ENCODE measurements around the gene HPS1.
A peak's percentile ranks its signal among the peaks of the same experiment; 100 is the strongest.

The HPS1 gene

GRCh38 chr10:98463976-98464754 is 17.4 kb upstream of the HPS1 start:
- DNase-seq (ENCODE audit: low spot score), result no peak

- no peak for DNase-seq (ENCODE audit: low spot score)
Observed at GRCh38 chr10:98463016-98463415, 16.3 kb upstream of the HPS1 start.

GRCh38 chr10:98461500-98461842 is 14.7 kb upstream of the HPS1 start:
- DNase-seq (ENCODE audit: low spot score), result no peak

- no peak for DNase-seq (ENCODE audit: low spot score)
Observed at GRCh38 chr10:98460837-98461499, 14.2 kb upstream of the HPS1 start.

GRCh38 chr10:98458809-98459784 is 12.4 kb upstream of the HPS1 start:
- DNase-seq (ENCODE audit: low spot score), result no peak

- no peak for DNase-seq (ENCODE audit: low spot score)
Observed at GRCh38 chr10:98457721-98458120, 11.0 kb upstream of the HPS1 start.

- peak; percentile 14 for DNase-seq (ENCODE audit: low spot score)
Observed at GRCh38 chr10:98456686-98457482, 10.1 kb upstream of the HPS1 start.

GRCh38 chr10:98456043-98456570 is 9.4 kb upstream of the HPS1 start:
- no peak for DNase-seq (ENCODE audit: low spot score)

- no peak for DNase-seq (ENCODE audit: low spot score)
Observed at GRCh38 chr10:98453729-98454128, 7.0 kb upstream of the HPS1 start.

GRCh38 chr10:98450618-98451017 is 3.9 kb upstream of the HPS1 start:
- no peak for DNase-seq (ENCODE audit: low spot score)

- DNase-seq (ENCODE audit: low spot score), result no peak
Observed at GRCh38 chr10:98449287-98449686, 2.6 kb upstream of the HPS1 start.

GRCh38 chr10:98446151-98446660 is 529 bp downstream of the HPS1 start:
- peak; percentile 35 for DNase-seq (ENCODE audit: low spot score)

GRCh38 chr10:98445200-98445812 is 1.4 kb downstream of the HPS1 start:
- DNase-seq (ENCODE audit: low spot score), result no peak

- peak; percentile 68 for DNase-seq (ENCODE audit: low spot score)
Observed at GRCh38 chr10:98444314-98445006, 2.3 kb downstream of the HPS1 start.

- no peak for DNase-seq (ENCODE audit: low spot score)
Observed at GRCh38 chr10:98438715-98439114, 8.0 kb downstream of the HPS1 start.

- peak; percentile 50 for DNase-seq (ENCODE audit: low spot score)
Observed at GRCh38 chr10:98436704-98437103, 10.0 kb downstream of the HPS1 start.

GRCh38 chr10:98435178-98435577 is 11.6 kb downstream of the HPS1 start:
- no peak for DNase-seq (ENCODE audit: low spot score)

- DNase-seq (ENCODE audit: low spot score), result no peak
Observed at GRCh38 chr10:98433881-98434732, 12.6 kb downstream of the HPS1 start.

GRCh38 chr10:98433371-98433770 is 13.4 kb downstream of the HPS1 start:
- DNase-seq (ENCODE audit: low spot score), result no peak

Measured in pons (tissue), 1 donor.